A549 (cell line): ENCODE data around the gene RIPOR1.

Experiments
- CTCF ChIP-seq: fragments of >200 bp; sonication (Bioruptor Twin); formaldehyde crosslinking; IDR thresholded peaks from 3 replicates; pipeline ENCODE4 v1.5.1; 2016
- ELK1 ChIP-seq: fragments of 150-350 bp; IDR thresholded peaks from 2 replicates; pipeline ENCODE4 v1.6.1; 2014; ENCODE audit warnings: low read depth, mild to moderate bottlenecking, low read length
- EP300 ChIP-seq, 2 experiments: fragments of >200 bp; sonication (Bioruptor Twin); formaldehyde crosslinking; IDR thresholded peaks; 2 replicates in 1 of 2; 3 replicates in 1 of 2; pipeline ENCODE4 v1.6.1; 2016 to 2017
- MYC ChIP-seq: IDR thresholded peaks from 2 replicates; pipeline ENCODE4 v1.6.1; 2012; ENCODE audit warnings: mild to moderate bottlenecking, inconsistent platforms, low read length, improper control_type of control experiment, borderline replicate concordance
- RCOR1 ChIP-seq: fragments of 150-350 bp; IDR thresholded peaks from 2 replicates; pipeline ENCODE4 v1.6.1; 2014; ENCODE audit warnings: antibody characterized with exemption, low read length, low read depth
- REST ChIP-seq: fragments of 200-600 bp; sonication (generic); IDR thresholded peaks from 2 replicates; pipeline ENCODE4 v1.6.1; 2016; ENCODE audit warnings: antibody characterized with exemption, mild to moderate bottlenecking, moderate library complexity
- RFX5 ChIP-seq: fragments of 450-650 bp; IDR thresholded peaks from 2 replicates; pipeline ENCODE4 v1.7.1; 2014; ENCODE audit warnings: antibody characterized with exemption, mild to moderate bottlenecking, moderate library complexity

- TF ChIP-seq RFX5 (no peak), MYC (no peak), EP300 (IDR thresholded peaks at IDR 0.05) (no peak), CTCF (no peak), REST (no peak), RCOR1 (no peak), ELK1 (no peak)
Observed at GRCh38 chr16:67561501-67561823, 32.8 kb downstream of the RIPOR1 start.
